Large intestine (tissue), 3 donors: ENCODE measurements around the gene DHRS7B. TPM values are rescaled to one million over a fixed set of nuclear protein-coding genes. Genes with fewer than 3 reads are reported as not detected.

Experiments used
- DNase-seq, 2 donors: peaks; one replicate each; pipeline versions ENCODE4 v3.0.0 to v3.0.0-alpha.2; 2013
- H3K27ac ChIP-seq: one replicate; pipeline ENCODE4 v1.5.1; 2013; ENCODE audit warnings: low read length
- H3K27me3 ChIP-seq: 2 replicates; pipeline ENCODE4 v1.6.1; 2013; ENCODE audit warnings: low read length; ENCODE audit not compliant: control insufficient read depth, insufficient read depth
- H3K36me3 ChIP-seq: 2 replicates; pipeline ENCODE4 v1.6.1; 2013; ENCODE audit warnings: low read length; ENCODE audit not compliant: control insufficient read depth, insufficient read depth
- H3K4me1 ChIP-seq: one replicate; pipeline ENCODE4 v1.6.1; 2013; ENCODE audit warnings: low read length; ENCODE audit not compliant: control insufficient read depth, insufficient read depth
- H3K4me3 ChIP-seq: one replicate; pipeline ENCODE4 v1.5.1; 2013; ENCODE audit warnings: low read length
- H3K9me3 ChIP-seq: one replicate; pipeline ENCODE4 v1.6.1; 2013; ENCODE audit warnings: mild to moderate bottlenecking, low read depth, low read length, moderate library complexity; ENCODE audit not compliant: control insufficient read depth
- WGBS: methylation state at CpG from one replicate; pipeline ENCODE4 v1.1.5; 2013; ENCODE audit warnings: low lambda C conversion rate; ENCODE audit not compliant: insufficient coverage; 5-methylcytosine and 5-hydroxymethylcytosine counted together
- polyA plus RNA-seq: library from polyadenylated mRNA; unstranded; fragments of 120-200 nt; gene quantifications from one replicate; pipeline ENCODE4 v1.2.1, GENCODE V29; 2013

Gene DHRS7B
- polyA plus RNA-seq, 1 donor: 29.2 TPM

DNA sequence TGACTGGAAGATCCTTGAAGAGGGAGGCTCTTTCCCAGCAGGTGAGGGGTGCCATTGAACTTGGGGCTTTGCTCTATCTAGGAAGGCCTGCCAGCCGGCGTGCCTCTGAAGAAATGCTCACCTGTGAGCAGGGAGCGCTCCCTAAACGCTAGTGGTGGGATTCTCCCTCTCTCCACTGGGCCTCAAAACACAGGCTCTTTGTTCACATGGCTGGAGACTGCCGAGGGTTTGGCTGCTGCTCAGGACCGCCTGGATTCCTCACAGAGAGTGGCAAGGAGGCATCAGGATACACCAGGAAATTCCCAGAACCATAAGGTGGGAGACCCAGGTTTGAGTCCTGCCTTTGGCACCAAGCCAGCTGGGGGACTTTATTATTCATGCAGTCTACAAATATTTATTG, 104.8 kb downstream of the DHRS7B start:
- WGBS: no CpG with 5 or more reads among the region's 6 CpGs
- DNase-seq: no peak
- H3K9me3 ChIP-seq: no peaks in the 10 kb centered on the region
- H3K4me1 ChIP-seq: no peaks in the 10 kb centered on the region
- H3K4me3 ChIP-seq: no peak overlapping the region
- no peak overlapping the region for H3K27ac ChIP-seq
- H3K36me3 ChIP-seq: no peaks in the 10 kb centered on the region
- no peaks in the 10 kb centered on the region for H3K27me3 ChIP-seq

DNA sequence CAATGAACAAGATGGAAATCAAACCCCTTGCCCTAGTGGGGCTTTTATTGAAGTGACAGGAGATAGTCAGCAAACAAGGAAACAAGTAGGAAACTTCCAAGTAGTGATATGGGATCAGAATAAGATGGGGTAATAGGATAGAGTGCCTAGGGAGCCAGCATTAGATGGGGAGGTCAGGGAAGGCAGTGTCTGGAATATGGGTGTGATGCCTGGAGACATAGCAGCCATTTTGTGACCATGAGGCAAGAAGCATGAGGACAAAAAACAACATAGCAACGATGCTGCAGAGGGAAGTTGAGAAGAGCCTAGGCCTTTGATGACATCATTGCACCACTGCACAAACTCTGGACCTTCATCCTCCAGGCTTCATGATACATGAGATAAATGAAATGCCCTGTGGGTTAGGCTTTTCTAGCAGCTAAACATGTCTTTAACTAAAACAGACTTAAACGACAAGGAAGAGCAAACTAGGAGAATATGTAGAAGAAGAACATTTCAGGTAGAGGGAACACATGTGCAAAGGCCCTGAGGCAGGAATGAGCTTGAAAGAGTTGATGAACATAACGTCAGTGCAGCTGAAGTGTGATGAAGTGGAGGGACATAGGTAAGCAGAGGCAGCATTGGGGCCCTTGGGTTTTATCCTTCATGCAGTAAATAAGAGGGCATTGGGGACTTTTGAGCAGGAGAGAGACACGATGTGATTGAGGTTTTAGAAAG, 105.4 kb downstream of the DHRS7B start:
- Histone ChIP-seq H3K27ac (no peak overlapping the region), H3K27me3 (no peaks in the 10 kb centered on the region), H3K9me3 (no peaks in the 10 kb centered on the region), H3K36me3 (no peaks in the 10 kb centered on the region), H3K4me3 (no peak overlapping the region), H3K4me1 (no peaks in the 10 kb centered on the region)
- WGBS: 92% methylated on average over 2 of the region's 4 CpGs
- no peak for DNase-seq

DNA sequence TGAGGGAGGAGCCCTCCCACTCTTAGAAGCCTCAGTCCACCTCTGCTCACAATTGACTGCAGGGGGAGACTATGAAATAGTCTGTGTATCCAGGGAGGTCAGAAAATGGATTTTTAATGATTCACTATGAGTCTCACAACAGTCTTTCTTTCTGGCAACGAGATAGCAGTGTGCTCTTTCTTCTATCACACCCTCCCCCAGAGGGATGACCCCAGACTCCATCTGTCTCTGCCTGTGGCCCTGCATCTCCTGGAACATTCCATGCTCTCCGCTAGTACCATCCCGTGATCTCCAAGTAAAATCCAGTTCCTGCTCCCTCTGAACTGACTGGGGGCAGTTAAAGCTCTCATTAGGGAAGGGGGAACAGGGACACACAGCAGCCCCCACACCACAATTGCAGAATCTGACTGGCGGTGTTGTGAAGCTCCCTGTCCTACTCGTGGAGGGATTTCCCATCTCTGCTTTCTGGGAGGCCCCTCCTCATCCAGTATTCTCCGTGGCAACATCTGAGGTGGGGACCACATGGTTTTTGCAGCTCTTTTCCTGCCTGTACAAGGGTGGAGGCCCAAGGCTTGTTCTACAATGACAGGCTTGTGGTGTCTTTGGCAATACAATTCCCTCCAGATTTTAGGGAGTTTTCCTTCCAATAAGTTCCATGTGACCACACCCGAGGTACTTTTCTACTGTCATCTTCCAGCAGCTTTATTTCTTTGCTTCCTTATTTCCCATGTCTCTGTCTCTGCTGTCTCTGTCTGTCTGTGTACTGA, 107.0 kb downstream of the DHRS7B start:
- no peak overlapping the region for H3K27ac ChIP-seq
- no peaks in the 10 kb centered on the region for H3K9me3 ChIP-seq
- H3K4me3 ChIP-seq: no peak overlapping the region
- H3K4me1 ChIP-seq: no peaks in the 10 kb centered on the region
- DNase-seq: no peak
- no peaks in the 10 kb centered on the region for H3K36me3 ChIP-seq
- no CpG with 5 or more reads among the region's 7 CpGs for WGBS
- no peaks in the 10 kb centered on the region for H3K27me3 ChIP-seq

DNA sequence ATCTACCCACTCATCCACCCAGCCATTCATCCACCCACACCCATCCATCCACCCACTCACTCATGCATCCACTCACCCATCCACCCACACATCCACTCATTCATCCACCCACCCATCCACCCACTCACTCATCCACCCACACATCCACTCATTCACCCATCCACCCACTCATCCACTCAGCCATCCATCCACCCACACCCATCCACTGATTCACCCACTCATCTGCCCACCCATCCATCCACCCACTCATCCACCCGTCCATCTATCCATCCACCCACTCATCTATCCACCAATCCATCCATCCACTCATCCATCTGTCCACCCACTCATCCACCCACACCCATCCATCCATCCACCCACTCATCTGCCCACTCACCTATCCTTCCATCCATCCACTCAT, 109.2 kb downstream of the DHRS7B start:
- Histone ChIP-seq H3K9me3 (no peaks in the 10 kb centered on the region), H3K4me3 (no peak overlapping the region), H3K4me1 (no peaks in the 10 kb centered on the region), H3K27me3 (no peaks in the 10 kb centered on the region), H3K27ac (no peak overlapping the region), H3K36me3 (no peaks in the 10 kb centered on the region)
- DNase-seq: no peak
- WGBS: 83% methylated on average over 1 of the region's 1 CpG

DNA sequence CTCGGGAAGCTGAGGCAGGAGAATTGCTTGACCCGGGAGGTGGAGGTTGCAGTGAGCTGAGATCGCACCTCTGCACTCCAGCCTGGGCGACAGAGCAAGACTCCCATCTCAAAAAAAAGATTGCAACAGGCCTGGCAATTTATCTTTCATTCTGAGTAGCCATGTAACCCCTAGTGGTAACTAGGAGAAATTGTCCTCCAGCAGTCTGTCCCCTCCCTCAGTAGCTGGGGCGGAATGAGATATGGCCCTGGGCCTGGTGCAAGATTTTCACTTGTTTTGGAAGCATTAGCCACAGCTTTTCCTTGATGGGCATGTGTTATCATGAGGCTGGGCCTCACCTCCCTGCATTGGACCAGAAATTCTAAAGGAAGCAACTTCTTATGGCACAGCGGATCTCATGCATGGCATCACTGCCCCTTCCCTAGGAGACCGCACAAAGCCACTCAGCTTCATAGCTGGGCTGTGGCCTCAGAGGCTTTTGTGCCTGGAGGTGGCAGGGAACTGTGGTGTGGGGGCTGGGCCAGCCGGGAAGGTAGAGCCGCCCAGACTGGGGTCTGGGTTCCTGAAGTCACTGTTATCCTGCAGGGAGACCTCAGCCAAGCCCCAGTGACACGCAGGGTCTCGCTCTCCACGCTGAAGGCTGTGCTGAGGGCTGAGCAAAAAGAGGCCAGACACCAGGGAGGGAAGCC, 113.1 kb downstream of the DHRS7B start:
- Histone ChIP-seq H3K4me1 (peaks cover 3% of the 10 kb centered on the region), H3K9me3 (no peaks in the 10 kb centered on the region), H3K27ac (no peak overlapping the region), H3K27me3 (no peaks in the 10 kb centered on the region), H3K4me3 (no peak overlapping the region), H3K36me3 (no peaks in the 10 kb centered on the region)
- WGBS: no CpG with 5 or more reads among the region's 12 CpGs
- DNase-seq: no peak

GRCh38 chr17:21240369-21241055, 113.7 kb downstream of the DHRS7B start:
- no peaks in the 10 kb centered on the region for H3K27me3 ChIP-seq
- no CpG with 5 or more reads among the region's 25 CpGs for WGBS

More at GRCh38 chr17:21240369-21241055, 113.7 kb downstream of the DHRS7B start:
- DNase-seq: no peak
- H3K4me3 ChIP-seq: no peak overlapping the region
- H3K4me1 ChIP-seq: peaks cover 3% of the 10 kb centered on the region
- H3K9me3 ChIP-seq: no peaks in the 10 kb centered on the region
- H3K27ac ChIP-seq: no peak overlapping the region
- no peaks in the 10 kb centered on the region for H3K36me3 ChIP-seq

Other genes with a start within 250 kb of the DHRS7B start
- gene USP22, start 84.0 kb upstream of the DHRS7B start, polyA plus RNA-seq: 103 TPM
- gene TMEM11, start 87.2 kb downstream of the DHRS7B start, polyA plus RNA-seq: 21.6 TPM
- 6.9 TPM for gene NATD1, start 126.4 kb downstream of the DHRS7B start, polyA plus RNA-seq
- 49.7 TPM for gene MAP2K3, start 157.7 kb downstream of the DHRS7B start, polyA plus RNA-seq
- gene KCNJ12, start 249.4 kb downstream of the DHRS7B start, polyA plus RNA-seq: 18.4 TPM